ENCODE results near the gene CRYGC. TPM values are rescaled to one million over a fixed set of nuclear protein-coding genes. Genes with fewer than 3 reads are reported as not detected.

The CRYGC gene, protein sequence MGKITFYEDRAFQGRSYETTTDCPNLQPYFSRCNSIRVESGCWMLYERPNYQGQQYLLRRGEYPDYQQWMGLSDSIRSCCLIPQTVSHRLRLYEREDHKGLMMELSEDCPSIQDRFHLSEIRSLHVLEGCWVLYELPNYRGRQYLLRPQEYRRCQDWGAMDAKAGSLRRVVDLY
- total RNA-seq: not detected in 2 replicates

- no peak for TF ChIP-seq CTCF (IDR thresholded peaks at IDR 0.05; ENCODE audit: insufficient read depth, low read length, poor library complexity, severe bottlenecking)
- DNase-seq (ENCODE audit: low read depth): no peak
- no peak within 1 kb of the TSS for H3K4me3 ChIP-seq (ENCODE audit: low read depth, low read length)
Observed at GRCh38 chr2:208129744-208130711, at the start of gene CRYGC. Gene CRYGC (minus strand): TSS chr2:208129828. CDS start chr2:208129792, 36 bp downstream.

DNA sequence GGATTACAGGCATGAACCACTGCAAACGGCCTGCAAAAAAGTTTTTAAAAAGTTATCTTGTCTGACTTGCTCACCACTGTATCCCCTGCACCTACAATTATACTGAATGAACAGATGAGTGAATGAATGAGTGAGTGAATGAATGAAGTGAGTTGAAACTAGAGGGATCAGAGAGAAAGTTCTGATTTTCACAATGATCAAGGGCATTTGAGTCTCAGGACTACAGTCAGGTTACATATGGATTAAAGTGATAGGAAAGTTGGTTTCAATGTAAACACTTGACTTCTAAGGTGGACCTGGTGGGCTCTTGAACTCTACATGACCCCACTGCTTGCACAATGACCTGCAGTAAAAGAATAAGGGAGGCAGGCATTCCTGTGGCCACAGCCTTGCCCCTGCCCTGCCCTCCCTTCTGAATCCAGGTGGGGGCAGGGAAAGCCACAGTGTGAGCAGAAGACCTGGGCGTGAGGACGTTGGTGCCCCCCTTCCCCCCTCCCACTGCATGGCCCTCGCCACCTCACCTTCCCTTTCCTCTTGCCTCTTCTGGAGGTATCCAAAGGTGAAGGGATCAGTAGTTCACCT lies 49.5 kb upstream of the CRYGC start:
- H3K27me3 ChIP-seq (ENCODE audit: control insufficient read depth, insufficient read depth, low read length): no peaks in the 10 kb centered on the region
- H3K36me3 ChIP-seq (ENCODE audit: control insufficient read depth, insufficient read depth, low read length): no peaks in the 10 kb centered on the region
- DNase-seq (ENCODE audit: low read depth): peak; percentile 18
- TF ChIP-seq CTCF (IDR thresholded peaks at IDR 0.05; ENCODE audit: insufficient read depth, low read length, poor library complexity, severe bottlenecking): no peak
- H3K4me3 ChIP-seq (ENCODE audit: low read depth, low read length): no peak overlapping the region

More at GRCh38 chr2:208129744-208130711, at the start of gene CRYGC:
- Histone ChIP-seq H3K36me3 (ENCODE audit: control insufficient read depth, insufficient read depth, low read length) (no peaks in the 10 kb centered on the region), H3K27me3 (ENCODE audit: control insufficient read depth, insufficient read depth, low read length) (no peaks in the 10 kb centered on the region)

DNA sequence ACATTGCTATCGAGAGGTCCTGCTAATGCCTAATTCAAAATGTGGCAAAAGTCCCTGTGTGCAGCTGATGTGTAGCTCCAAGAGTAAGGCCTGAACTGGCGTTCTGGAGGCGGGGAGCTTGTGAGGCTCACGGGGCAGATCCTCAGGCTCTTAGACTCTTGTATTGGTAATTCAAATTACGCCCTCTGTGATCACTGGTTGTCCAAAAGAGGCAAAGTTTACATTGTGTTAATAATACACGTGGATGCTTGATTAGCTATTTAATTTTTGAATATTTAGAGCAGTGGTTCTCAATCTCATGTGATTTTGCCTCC lies 46.2 kb upstream of the CRYGC start:
- TF ChIP-seq CTCF (IDR thresholded peaks at IDR 0.05; ENCODE audit: insufficient read depth, low read length, poor library complexity, severe bottlenecking): no peak
- no peak overlapping the region for H3K4me3 ChIP-seq (ENCODE audit: low read depth, low read length)
- no peaks in the 10 kb centered on the region for H3K27me3 ChIP-seq (ENCODE audit: control insufficient read depth, insufficient read depth, low read length)
- H3K36me3 ChIP-seq (ENCODE audit: control insufficient read depth, insufficient read depth, low read length): no peaks in the 10 kb centered on the region
- no peak for DNase-seq (ENCODE audit: low read depth)

DNA sequence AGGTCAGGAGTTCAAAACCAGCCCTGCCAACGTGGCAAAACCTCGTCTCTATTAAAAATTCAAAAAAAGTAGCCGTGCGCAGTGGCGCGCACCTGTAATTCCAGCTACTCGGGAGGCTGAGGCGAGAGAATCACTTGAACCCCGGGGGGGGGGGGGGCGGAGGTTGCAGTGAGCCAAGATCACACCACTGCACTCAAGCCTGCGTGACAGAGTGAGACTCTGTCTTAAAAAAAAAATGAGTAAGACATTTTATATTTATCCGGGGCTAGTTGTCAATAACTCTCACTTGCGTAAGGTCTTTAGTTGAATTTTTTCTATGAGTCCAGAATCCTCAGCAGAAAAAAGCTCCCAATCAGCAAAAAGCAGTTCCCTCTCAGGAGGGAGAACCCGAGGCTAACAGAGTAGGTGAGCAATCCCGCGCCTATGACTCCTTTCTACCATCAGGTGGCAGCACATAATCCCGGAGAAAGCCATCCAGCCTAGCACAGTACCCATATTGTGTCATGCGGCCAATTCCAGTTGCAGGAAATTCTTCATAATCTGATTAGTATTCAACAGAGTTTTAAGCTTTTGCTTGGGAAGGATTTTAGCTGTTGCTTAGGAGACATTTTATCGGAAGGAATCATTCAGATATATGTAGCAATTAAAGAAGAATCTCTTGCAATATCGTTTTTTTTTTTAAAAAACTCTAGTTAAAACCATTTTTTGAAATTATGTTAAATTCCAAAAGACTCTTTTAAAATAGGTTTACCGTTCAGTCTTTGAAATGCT lies 45.6 kb upstream of the CRYGC start:
- peak; percentile 38 for DNase-seq (ENCODE audit: low read depth)
- H3K36me3 ChIP-seq (ENCODE audit: control insufficient read depth, insufficient read depth, low read length): no peaks in the 10 kb centered on the region
- H3K4me3 ChIP-seq (ENCODE audit: low read depth, low read length): no peak overlapping the region
- peak; percentile 93 for TF ChIP-seq CTCF (IDR thresholded peaks at IDR 0.05; ENCODE audit: insufficient read depth, low read length, poor library complexity, severe bottlenecking)
- no peaks in the 10 kb centered on the region for H3K27me3 ChIP-seq (ENCODE audit: control insufficient read depth, insufficient read depth, low read length)

- TF ChIP-seq CTCF (IDR thresholded peaks at IDR 0.05; ENCODE audit: insufficient read depth, low read length, poor library complexity, severe bottlenecking): no peak
- no peak overlapping the region for H3K4me3 ChIP-seq (ENCODE audit: low read depth, low read length)
- no peak for DNase-seq (ENCODE audit: low read depth)
- H3K27me3 ChIP-seq (ENCODE audit: control insufficient read depth, insufficient read depth, low read length): no peaks in the 10 kb centered on the region
- H3K36me3 ChIP-seq (ENCODE audit: control insufficient read depth, insufficient read depth, low read length): no peaks in the 10 kb centered on the region
Observed at GRCh38 chr2:208174144-208174543, 44.5 kb upstream of the CRYGC start.
